Activated CD8-positive, alpha-beta memory T cell treated with anti-CD3 and anti-CD28 coated beads for 36 hours (primary cell): ENCODE results near the gene C11orf58. TPM values are rescaled to one million over a fixed set of nuclear protein-coding genes. Genes with fewer than 3 reads are reported as not detected.

Experiments
- CTCF ChIA-PET: fragments of 350-600 bp; sonication (Branson Sonifier 250); formaldehyde crosslinking; loops from one replicate; lab custom pipeline; 2021; ENCODE audit warnings: antibody characterized with exemption; lab: Charles Lee
- POLR2A ChIA-PET: fragments of 350-600 bp; sonication (Branson Sonifier 250); formaldehyde crosslinking; loops from one replicate; lab custom pipeline; 2021; ENCODE audit warnings: antibody characterized with exemption; lab: Charles Lee
- total RNA-seq, 2 experiments: library from RNA; stranded (reverse); gene quantifications; one replicate each; pipeline ENCODE4 v1.2.3, GENCODE V29; 2021

The C11orf58 gene
- total RNA-seq: 100 to 1,000 TPM; 160 to 181 TPM

DNA sequence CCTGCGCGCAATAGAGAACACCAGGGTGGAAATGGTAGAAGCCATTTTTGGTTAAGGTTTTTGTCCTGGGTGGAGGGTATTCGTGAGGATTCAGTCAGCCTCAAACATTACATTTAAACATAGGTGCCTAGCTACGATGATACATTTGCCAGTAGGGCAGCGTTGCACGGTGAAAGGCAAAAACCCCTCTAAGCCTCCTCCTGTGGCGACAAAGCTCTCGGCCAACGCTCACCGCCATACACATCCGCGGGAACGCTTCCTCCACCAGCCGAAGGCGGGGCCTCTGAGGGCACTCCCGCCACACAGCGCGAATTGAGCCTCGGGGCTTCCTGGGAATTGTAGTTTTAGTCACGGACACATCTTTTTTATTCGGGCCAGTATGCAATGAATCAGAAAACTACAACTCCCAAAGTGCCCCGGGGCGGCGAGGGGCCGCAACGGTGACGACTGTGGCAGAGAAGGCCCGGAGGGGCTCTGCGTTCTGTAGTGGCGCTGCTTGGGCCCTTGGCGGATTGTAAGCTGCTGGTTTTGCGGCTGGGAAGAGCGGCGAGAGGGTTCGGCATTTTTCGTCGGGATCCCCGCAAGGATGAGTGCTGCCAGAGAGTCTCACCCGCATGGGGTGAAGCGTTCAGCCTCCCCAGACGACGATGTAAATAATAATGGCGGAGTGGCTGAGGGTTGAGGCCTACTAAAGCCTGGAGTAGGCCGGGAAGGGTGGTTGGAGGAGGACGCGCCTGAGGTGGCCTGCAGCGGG, at the start of gene C11orf58:
TSS of gene C11orf58 (plus strand) at position 455 of the 754 bp plus-strand sequence. CDS start at position 587, 132 bp downstream.
- POLR2A ChIA-PET: interaction anchor here (0.5 to 2.2 kb wide), 4 partner anchors 11 to 614 kb away, joined by 3 to 13 read pairs (median 10); no protein-coding TSS in a partner anchor
- CTCF ChIA-PET: no interaction called here

DNA sequence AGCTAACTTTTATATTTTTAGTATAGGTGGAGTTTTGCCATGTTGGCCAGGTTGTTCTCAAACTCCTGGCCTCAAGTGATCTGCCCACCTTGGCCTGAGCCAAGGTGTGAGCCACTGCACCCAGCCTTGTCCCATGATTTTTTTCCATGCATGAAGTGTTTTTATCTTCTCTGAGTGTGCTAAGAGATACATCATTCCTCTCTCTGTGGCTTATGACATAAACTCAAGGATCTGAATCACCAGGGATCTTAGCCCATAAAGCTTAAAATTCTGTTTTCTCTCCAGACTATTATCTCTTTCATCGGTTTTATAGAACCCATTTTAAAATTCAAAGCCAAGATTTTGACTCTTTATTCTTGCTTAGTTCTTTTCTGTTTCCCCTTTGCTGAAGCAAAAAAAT, 48.4 kb upstream of the C11orf58 start:
- POLR2A ChIA-PET: no interaction called here
- CTCF ChIA-PET: no interaction called here

- CTCF ChIA-PET: no interaction called here
- POLR2A ChIA-PET: no interaction called here
These were observed 34.7 kb upstream of the C11orf58 start for GRCh38 chr11:16703795-16704194.

GRCh38 chr11:16713594-16713993, 24.9 kb upstream of the C11orf58 start:
- ChIA-PET CTCF (no interaction called here), POLR2A (no interaction called here)

DNA sequence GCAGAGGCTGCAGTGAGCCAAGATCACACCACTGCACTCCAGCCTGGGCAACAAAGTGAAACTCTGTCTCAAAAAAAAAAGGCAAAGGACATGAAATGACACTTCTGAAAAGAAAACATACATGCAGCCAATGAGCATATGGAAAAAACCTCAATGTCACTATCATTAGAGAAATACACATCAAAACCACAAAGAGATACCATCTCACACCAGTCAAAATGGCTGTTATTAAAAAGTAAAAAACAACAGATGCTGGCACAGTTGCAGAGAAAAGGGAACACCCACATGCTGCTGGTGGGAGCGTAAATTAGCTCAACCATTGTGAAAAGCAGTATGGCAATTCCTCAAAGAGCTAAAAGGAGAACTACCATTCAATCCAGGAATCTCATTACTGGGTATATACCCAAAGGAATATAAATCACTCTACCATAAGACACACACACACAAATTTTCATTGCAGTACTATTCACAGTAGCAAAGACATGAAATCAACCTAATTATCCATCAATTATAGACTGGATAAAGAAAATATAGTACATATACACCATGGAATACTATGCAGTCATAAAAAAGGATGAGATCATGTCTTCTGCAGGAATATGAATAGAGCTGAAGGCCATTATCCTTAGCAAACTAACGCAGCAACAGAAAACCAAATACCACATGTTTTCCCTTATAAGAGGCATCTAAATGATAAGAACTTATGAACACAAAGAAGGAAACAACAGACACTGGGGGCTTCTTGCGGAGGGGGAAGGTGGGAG, 15.7 kb upstream of the C11orf58 start:
- POLR2A ChIA-PET: no interaction called here
- CTCF ChIA-PET: no interaction called here

- ChIA-PET POLR2A (no interaction called here), CTCF (interaction anchor here (0.7 kb wide), 1 partner anchor 1777 kb away, joined by 5 read pairs; no protein-coding TSS in a partner anchor)
These were observed 10.6 kb upstream of the C11orf58 start for GRCh38 chr11:16727806-16728205.

GRCh38 chr11:16737818-16738192, 642 bp upstream of the C11orf58 start:
- POLR2A ChIA-PET: interaction anchor here (0.5 to 2.2 kb wide), 4 partner anchors 12 to 614 kb away, joined by 3 to 13 read pairs (median 10); no protein-coding TSS in a partner anchor
- CTCF ChIA-PET: no interaction called here

DNA sequence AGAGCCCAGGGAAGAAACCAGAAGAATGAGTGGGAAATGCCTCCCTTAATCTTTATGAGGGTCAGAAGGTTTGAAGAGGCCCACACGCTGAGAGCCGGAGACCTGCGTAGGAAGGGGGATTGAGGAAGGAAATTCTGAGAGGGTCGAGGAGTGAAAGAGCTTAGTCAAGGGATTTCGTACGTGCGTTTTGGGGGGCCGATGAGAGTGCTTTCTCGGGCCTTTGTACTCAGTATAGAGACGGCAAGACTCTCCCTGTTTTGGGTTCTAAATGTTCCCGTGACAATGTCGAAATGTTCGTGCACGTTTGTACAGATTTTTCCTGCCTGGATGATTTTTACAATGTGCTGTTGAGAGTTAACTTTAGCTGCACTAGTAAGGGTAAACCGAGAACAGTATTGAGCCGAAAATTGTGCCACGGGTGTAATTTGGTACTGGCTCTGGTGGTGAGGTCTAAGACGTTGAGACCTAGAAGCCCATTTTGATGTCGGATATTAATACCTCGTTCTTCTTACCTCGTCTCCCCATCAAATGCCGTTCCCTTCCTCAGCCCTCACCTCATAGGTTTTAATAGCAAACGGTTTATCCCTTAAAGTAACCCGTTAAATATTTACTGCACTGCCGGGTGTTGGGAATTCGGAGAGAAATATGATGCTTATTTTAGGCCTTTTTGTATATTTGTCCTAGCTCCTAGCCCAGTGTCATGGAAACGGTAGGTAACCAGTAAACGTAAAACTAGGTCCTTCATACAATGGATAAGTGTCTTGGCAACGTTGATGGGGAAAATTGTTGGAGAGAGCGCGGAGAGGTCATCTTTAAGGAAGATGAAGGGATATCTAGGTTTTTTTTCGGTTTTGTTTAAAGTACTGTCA, 734 bp downstream of the C11orf58 start:
- POLR2A ChIA-PET: interaction anchor here (2.2 kb wide), 1 partner anchor 11 kb away, joined by 13 read pairs; no protein-coding TSS in a partner anchor

DNA sequence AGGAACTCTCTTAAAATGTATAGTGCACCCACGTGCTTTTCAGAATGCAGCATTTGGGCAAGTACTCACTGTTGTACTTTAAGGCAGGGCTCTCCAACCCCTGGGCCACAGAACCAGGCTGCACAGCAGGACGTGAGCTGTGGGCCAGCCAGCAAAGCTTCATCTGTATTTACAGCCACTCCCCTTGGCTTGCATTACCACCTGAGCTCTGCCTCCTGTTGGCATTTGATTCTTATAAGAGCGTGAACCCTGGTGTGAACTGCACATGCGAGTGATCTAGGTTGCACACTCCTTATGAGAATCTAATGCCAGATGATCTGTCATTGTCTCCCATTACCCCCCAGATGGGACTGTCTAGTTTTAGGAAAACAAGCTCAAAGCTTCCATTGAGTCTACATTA, 3.0 kb downstream of the C11orf58 start:
- ChIA-PET POLR2A (interaction anchor here (0.7 kb wide), 1 partner anchor 8 kb away, joined by 3 read pairs; no protein-coding TSS in a partner anchor), CTCF (interaction anchor here (0.9 to 1.3 kb wide), 2 partner anchors 8 to 159 kb away, joined by 3 to 4 read pairs; no protein-coding TSS in a partner anchor)

More for the DNA sequence above, 734 bp downstream of the C11orf58 start:
- CTCF ChIA-PET: interaction anchor here (1.0 kb wide), 1 partner anchor 10 kb away, joined by 4 read pairs; no protein-coding TSS in a partner anchor

DNA sequence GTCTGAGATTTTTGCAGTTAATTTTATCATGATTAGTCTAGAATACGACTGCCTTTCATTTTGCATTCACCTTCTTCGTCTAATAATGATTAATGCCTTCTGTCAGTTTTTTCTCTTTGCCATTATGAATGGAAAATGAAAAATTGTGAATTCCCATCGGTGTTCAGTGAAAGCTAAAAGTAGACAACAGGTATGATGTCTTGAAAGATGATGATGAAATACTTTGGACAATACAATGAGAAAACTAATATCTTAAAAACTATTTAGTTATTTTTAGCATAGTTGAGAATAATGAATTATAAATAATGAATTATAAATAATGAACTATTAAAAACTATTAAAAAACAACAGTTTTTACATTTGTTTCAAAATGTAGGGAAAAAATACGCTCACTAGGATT, 5.0 kb downstream of the C11orf58 start:
- POLR2A ChIA-PET: no interaction called here

GRCh38 chr11:16744128-16744725, 5.8 kb downstream of the C11orf58 start:
- ChIA-PET CTCF (no interaction called here), POLR2A (interaction anchor here (0.6 kb wide), 1 partner anchor 333 kb away, joined by 12 read pairs; the partner anchor contains the start of gene RPS13)

More for the DNA sequence above, 5.0 kb downstream of the C11orf58 start:
- CTCF ChIA-PET: no interaction called here

- ChIA-PET POLR2A (no interaction called here), CTCF (no interaction called here)
These were observed 7.6 kb downstream of the C11orf58 start for GRCh38 chr11:16745950-16746605.

DNA sequence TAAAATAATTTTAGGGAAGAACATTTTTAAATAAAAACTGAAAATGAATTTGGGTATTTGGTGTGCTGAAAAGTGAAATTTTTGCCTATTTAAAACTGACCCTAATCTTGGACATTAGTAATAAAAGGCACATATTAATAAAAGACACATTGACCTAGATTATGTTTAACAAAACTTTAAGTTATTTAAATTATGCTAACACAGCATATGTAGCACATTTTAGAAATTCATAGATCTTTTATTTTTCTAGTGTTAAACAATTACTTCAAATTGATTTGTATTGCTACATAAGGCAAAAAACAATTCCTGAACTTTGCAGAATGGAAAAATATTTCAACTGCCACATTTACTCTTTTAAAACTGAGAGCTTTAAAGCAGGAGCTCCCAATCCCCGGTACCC, 10.6 kb downstream of the C11orf58 start:
- POLR2A ChIA-PET: interaction anchor here (2.2 kb wide), 1 partner anchor 11 kb away, joined by 13 read pairs; the partner anchor contains the start of gene C11orf58
- CTCF ChIA-PET: interaction anchor here (0.6 to 1.3 kb wide), 4 partner anchors 8 to 1766 kb away, joined by 3 to 4 read pairs (median 4); no protein-coding TSS in a partner anchor

- POLR2A ChIA-PET: interaction anchor here (0.9 to 2.2 kb wide), 2 partner anchors 9 to 11 kb away, joined by 3 to 13 read pairs; partner anchors contain the start of gene C11orf58
- CTCF ChIA-PET: interaction anchor here (1.1 to 1.3 kb wide), 2 partner anchors 8 to 10 kb away, joined by 4 read pairs; no protein-coding TSS in a partner anchor
These were observed 11.2 kb downstream of the C11orf58 start for GRCh38 chr11:16749666-16750065.

DNA sequence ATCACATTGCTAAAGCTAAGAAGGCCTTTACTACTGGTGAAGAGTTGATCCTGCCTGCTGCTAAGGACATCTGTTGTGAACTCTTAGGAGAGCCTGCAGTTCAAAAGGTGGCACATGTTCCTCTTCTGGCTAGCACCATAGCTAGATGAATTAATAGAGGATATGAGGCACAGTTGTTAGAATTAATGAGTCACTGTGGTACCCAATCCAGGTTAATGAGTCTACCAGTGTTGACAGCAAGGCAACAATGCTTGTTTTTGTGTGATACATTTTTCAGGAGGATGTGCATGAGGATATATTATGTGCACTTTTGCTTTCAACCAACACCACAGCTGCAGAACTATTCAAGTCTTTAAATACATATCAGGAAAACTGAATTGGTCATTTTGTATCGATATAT, 12.0 kb downstream of the C11orf58 start:
- ChIA-PET POLR2A (interaction anchor here (0.9 to 2.2 kb wide), 2 partner anchors 9 to 12 kb away, joined by 3 to 13 read pairs; partner anchors contain the start of gene C11orf58), CTCF (interaction anchor here (1.3 kb wide), 1 partner anchor 9 kb away, joined by 4 read pairs; no protein-coding TSS in a partner anchor)

DNA sequence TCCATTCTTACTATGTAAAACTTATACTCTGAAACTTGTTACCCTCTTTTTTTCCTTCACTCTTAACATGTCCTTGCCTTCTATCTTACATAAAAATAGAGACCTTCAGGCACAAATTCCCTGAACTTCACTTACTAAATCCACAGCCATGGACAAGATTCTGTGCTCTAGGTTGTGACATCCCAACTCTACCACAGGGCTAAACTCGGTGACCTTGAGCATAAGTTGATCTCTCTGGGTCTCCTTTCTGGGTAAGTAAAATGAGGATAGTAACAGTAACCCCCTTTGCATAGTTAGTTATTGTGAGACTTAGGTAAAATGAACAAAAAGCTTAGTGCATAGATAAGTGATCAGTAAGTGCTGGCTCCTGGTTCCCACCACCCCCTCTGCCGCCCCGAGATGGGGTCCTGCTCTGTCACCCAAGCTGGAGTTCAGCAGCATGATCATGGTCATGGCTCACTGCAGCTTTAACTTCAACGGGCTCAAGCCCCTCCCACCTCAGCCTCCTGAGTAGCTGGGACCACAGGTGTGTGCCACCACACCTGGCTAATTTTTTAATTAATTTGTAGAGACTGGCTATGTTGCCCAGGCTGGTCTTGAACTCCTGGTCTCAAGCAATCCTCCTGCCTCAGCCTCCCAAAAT, 20.1 kb downstream of the C11orf58 start:
- ChIA-PET POLR2A (no interaction called here), CTCF (no interaction called here)
